HL-60 (cell line): Measurements from ENCODE around the gene TPX2.

Experiments used
- DNase-seq, 2 experiments: peaks; one replicate each; pipeline ENCODE4 v3.0.0-alpha.2; 2010 to 2020; ENCODE audit warnings: low read depth in 1 of 2, low spot score in 1 of 2
- H3K27ac ChIP-seq: fragments of 250-450 bp; sonication (Bioruptor Pico); replicated peaks from 2 replicates; pipeline ENCODE4 v1.5.1; 2020; ENCODE audit warnings: mild to moderate bottlenecking, moderate library complexity
- H3K27me3 ChIP-seq: fragments of 250-450 bp; sonication (Bioruptor Pico); 2 replicates; pipeline ENCODE4 v1.5.1; 2021; ENCODE audit warnings: mild to moderate bottlenecking, moderate library complexity; ENCODE audit not compliant: insufficient read depth, poor library complexity, severe bottlenecking
- H3K4me3 ChIP-seq: replicated peaks from 2 replicates; pipeline ENCODE4 v1.5.1; 2011; ENCODE audit warnings: mild to moderate bottlenecking, control low read depth, low read length; ENCODE audit not compliant: insufficient read depth
- GABPA ChIP-seq: IDR thresholded peaks from 2 replicates; pipeline ENCODE4 v1.6.1; 2012; ENCODE audit warnings: low read depth
- POLR2AphosphoS5 ChIP-seq: IDR thresholded peaks from 2 replicates; pipeline ENCODE4 v1.6.1; 2012; ENCODE audit warnings: low read depth
- SPI1 ChIP-seq: IDR thresholded peaks from 2 replicates; pipeline ENCODE4 v1.6.1; 2012; ENCODE audit warnings: low read depth, mild to moderate bottlenecking, borderline replicate concordance
- TF ChIP-seq, protein P1 (sequence below): IDR thresholded peaks from 2 replicates; pipeline ENCODE4 v1.6.1; 2012; ENCODE audit warnings: low read depth; ENCODE audit not compliant: insufficient replicate concordance
- TF ChIP-seq, protein P2 (sequence below): IDR thresholded peaks from one replicate; pipeline ENCODE4 v1.5.1; 2011; ENCODE audit warnings: low read length, control low read depth, inconsistent platforms; ENCODE audit not compliant: insufficient read depth

The TPX2 gene

DNA sequence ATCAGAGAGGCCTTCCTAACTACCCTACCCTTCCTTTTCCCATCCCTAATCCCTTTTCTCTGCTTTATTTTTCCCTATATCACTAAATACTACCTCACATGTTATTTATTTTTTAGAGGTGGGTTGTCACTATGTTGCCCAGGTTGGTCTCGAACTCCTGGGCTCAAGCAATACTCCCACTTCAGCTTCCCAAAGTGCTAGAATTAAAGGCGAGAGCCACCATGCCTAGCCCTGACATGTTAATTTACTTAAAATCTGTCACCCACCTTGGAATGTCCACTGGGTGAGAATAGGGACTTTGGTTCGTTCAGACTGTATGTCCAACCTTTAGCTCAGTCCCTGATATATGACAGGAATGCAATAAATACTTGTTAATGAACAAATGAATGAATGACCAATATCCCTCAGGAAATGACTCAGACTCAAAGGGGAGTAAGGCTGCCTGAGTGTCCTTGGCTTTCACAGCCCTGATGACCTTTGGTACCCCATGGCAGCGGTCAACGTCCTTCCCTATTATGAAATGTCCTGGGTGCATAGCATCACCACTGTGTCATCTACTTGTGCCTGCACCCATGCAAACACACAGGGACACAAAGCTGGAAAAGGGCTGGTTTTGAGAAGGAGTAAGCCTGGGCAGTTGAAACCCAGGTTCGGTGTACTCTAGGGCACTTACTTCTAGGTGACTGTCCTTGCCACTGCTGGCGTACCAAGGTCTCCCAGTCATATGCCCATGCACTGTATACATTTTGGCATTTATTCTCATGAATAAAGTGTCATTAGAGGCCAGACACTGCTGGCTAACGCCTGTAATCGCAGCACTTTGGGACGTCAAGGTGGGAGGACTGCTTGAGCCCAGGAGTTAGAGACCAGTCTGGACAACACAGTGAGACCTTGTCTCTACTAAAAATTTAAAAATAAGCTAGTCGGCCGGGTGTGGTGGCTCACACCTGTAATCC is 43.0 kb upstream of the TPX2 start:
- DNase-seq: no peak
- H3K27me3 ChIP-seq: no peaks in the 10 kb centered on the region
- TF ChIP-seq, protein P1, sequence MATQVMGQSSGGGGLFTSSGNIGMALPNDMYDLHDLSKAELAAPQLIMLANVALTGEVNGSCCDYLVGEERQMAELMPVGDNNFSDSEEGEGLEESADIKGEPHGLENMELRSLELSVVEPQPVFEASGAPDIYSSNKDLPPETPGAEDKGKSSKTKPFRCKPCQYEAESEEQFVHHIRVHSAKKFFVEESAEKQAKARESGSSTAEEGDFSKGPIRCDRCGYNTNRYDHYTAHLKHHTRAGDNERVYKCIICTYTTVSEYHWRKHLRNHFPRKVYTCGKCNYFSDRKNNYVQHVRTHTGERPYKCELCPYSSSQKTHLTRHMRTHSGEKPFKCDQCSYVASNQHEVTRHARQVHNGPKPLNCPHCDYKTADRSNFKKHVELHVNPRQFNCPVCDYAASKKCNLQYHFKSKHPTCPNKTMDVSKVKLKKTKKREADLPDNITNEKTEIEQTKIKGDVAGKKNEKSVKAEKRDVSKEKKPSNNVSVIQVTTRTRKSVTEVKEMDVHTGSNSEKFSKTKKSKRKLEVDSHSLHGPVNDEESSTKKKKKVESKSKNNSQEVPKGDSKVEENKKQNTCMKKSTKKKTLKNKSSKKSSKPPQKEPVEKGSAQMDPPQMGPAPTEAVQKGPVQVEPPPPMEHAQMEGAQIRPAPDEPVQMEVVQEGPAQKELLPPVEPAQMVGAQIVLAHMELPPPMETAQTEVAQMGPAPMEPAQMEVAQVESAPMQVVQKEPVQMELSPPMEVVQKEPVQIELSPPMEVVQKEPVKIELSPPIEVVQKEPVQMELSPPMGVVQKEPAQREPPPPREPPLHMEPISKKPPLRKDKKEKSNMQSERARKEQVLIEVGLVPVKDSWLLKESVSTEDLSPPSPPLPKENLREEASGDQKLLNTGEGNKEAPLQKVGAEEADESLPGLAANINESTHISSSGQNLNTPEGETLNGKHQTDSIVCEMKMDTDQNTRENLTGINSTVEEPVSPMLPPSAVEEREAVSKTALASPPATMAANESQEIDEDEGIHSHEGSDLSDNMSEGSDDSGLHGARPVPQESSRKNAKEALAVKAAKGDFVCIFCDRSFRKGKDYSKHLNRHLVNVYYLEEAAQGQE: no peak
- no peak for TF ChIP-seq GABPA
- TF ChIP-seq, protein P2, sequence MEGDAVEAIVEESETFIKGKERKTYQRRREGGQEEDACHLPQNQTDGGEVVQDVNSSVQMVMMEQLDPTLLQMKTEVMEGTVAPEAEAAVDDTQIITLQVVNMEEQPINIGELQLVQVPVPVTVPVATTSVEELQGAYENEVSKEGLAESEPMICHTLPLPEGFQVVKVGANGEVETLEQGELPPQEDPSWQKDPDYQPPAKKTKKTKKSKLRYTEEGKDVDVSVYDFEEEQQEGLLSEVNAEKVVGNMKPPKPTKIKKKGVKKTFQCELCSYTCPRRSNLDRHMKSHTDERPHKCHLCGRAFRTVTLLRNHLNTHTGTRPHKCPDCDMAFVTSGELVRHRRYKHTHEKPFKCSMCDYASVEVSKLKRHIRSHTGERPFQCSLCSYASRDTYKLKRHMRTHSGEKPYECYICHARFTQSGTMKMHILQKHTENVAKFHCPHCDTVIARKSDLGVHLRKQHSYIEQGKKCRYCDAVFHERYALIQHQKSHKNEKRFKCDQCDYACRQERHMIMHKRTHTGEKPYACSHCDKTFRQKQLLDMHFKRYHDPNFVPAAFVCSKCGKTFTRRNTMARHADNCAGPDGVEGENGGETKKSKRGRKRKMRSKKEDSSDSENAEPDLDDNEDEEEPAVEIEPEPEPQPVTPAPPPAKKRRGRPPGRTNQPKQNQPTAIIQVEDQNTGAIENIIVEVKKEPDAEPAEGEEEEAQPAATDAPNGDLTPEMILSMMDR: no peak
- no peak for TF ChIP-seq POLR2AphosphoS5
- TF ChIP-seq SPI1: no peak
- no peak overlapping the region for H3K27ac ChIP-seq
- no peak overlapping the region for H3K4me3 ChIP-seq

DNA sequence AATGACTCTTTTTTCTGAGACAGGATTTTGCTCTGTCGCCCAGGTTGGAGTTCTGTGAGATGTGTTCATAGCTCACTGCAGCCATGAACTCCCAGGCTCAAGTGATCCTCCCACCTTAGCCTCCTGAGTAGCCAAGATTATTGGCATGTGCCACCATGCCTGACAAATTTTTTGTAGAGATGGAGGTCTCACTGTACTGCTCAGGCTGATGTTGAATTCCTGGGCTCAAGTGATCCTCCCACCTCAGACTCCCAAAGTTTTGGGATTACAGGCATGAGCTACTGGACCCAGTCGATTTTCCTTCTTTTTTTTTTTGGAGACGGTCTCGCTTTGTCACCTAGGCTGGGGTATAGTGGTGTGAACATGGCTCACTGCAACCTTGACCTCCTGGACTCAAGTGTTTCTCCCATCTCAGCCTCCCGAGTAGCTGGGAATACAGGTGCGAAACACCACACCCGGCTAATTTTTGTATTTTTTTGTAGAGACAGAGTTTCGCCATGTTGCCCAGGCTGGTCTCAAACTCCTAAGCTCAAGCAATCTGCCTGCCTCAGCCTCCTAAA is 40.8 kb upstream of the TPX2 start:
- no peak for DNase-seq
- H3K27me3 ChIP-seq: no peaks in the 10 kb centered on the region
- no peak overlapping the region for H3K27ac ChIP-seq
- no peak for TF ChIP-seq GABPA
- TF ChIP-seq, protein P1: no peak
- TF ChIP-seq SPI1: no peak
- TF ChIP-seq, protein P2: no peak
- TF ChIP-seq POLR2AphosphoS5: no peak
- no peak overlapping the region for H3K4me3 ChIP-seq

DNA sequence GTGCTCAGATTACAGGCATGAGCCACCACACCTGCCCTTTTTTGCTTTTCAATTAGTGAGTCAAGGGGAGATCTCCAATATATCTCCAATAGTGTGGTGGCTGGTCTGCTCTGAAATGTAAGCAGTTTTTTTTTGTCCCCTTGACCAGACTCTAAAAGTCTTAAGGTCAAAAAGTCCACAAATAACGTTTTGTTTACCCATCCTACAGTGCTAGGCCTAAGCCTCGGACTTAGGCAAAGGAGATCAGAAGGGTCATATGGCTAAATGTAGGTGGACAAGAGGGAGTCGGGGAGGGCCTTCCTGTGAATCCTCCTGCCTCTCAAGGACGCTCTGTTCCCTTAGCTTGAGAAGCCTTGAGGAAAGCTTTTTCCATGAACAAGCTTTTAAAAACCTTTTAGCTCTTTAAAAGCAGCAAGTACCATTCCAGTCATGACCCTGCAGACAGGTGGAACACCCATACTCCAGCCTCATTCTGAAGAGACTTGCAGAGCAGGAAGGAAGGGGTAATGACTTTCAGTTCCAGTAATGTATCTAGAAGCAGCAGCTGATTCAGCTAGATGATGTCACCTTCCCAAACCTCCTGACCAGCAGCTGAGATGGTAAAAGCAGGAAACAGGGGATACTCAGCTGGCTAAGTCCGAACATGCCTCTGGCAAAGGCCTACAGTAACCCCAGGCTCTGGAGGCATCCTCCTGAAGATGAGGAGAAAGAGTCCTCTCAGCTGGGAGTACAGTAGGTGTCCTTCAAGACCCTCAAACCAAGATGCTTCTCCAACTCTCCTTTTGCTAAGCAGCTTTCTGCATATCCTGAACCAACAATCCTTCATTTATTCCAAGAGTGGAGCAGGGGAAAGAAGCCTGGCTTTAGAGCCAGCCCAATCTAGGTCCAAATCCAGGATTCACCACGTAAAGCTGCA is 40.0 kb upstream of the TPX2 start:
- Histone ChIP-seq H3K27me3 (no peaks in the 10 kb centered on the region), H3K27ac (no peak overlapping the region), H3K4me3 (no peak overlapping the region)
- TF ChIP-seq, protein P1: no peak
- no peak for TF ChIP-seq GABPA
- no peak for TF ChIP-seq SPI1
- TF ChIP-seq POLR2AphosphoS5: no peak
- TF ChIP-seq, protein P2: no peak
- no peak for DNase-seq
